GM21723 (cell line): ENCODE data around the gene USP7.
"Not testable (repeated sequence)": the region's sequence is repeated elsewhere in the genome, so short reads cannot be mapped to it uniquely, and the experiment has no call there.

Experiments used
- ATAC-seq: cut with Tn5 transposase; IDR thresholded peaks from one replicate; pipeline ENCODE4 v1.9.1; 2021; ENCODE audit warnings: mild to moderate bottlenecking, moderate library complexity; ENCODE audit not compliant: unreplicated experiment

The USP7 gene

GRCh38 chr16:8963821-8964441 lies at the start of gene USP7:
USP7 (minus strand) TSS chr16:8963906; CDS start chr16:8963285, 621 bp downstream.
- ATAC-seq, result peak; percentile 76

- no peak for ATAC-seq
These were observed 49.8 kb upstream of the USP7 start for GRCh38 chr16:9013508-9013864.

- ATAC-seq, result no peak
These were observed 49.3 kb upstream of the USP7 start for GRCh38 chr16:9012848-9013507.

DNA sequence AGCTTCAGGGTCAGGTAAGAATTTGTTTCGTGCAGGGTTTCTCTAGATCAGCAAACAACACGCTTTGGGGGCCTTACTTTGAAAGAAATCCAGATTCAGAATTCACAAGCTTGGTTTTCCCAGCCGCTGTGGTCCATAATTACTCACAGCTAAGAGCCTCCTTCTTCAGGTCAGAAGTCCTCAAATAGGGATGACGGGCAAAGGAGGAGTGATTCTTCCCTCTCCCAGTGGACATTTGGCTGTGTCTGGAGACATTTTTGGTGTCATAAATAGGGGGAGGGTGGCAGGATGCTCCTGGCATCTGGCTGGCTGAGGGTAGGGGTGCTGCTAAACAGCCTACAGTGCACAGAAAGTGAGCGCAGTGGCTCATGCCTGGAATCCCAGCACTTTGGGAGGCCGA lies 48.6 kb upstream of the USP7 start:
- no peak for ATAC-seq

- ATAC-seq, result peak; percentile 95
These were observed 45.0 kb upstream of the USP7 start for GRCh38 chr16:9008601-9009260.

GRCh38 chr16:9007177-9007794 lies 43.6 kb upstream of the USP7 start:
- ATAC-seq, result no peak

DNA sequence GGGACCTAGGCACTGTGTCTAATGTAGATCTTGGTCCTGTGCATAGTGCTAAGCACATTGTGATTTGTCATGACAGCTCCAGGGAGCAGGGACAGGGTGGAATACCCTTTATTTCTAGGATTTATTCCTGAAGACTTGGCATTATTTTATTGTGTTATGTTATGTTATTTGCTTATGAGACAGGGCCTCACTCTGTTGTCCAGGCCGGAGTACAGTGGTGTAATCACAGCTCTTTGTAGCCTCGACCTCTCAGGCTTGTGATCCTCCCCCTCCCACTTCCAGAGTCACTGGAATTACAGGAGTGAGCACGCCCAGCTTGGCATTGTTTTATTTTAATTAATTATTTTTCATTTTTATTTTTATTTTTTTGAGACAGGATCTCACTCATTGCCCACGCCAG lies 40.5 kb upstream of the USP7 start:
- ATAC-seq, result no peak

DNA sequence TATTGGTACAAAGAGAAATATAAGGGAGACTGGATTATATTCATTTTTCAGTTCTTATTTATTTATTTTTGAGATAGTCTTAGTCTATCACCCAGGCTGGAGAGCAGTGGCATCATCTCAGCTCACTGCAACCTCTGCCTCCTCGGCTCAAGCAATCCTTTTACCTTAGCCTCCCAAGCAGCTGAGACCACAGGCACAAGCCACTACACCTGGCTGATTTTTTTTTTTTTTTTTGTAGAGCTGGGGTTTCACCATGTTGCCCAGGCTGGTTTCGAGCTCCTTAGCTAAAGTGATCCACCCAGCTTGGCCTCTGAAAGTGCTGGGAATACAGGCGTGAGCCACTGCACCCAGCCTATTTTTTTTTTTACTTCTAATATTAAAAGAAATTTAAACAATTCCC lies 40.1 kb upstream of the USP7 start:
- no peak for ATAC-seq

GRCh38 chr16:9003322-9003721 lies 39.6 kb upstream of the USP7 start:
- no peak for ATAC-seq

GRCh38 chr16:9002042-9002441 lies 38.3 kb upstream of the USP7 start:
- no peak for ATAC-seq

DNA sequence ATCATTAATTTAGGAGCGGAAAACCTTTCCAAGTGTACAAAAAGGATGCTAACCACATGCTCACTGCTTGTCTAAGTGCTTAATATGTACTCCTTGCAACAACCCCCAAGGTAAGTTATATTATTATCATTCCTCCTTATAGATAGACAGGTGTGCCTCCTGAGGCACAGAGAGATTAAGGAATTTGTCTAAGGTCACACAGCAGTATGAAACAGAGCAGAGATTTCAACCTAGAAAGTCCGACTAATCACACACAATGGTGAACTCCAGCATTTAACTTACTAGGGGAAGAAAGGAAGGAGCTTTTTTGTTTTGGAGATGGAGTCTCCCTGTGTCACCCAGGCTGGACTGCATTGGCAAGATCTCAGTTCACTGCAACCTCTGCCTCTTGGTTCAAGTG lies 37.0 kb upstream of the USP7 start:
- no peak for ATAC-seq

- no peak for ATAC-seq
These were observed 36.1 kb upstream of the USP7 start for GRCh38 chr16:8999800-9000199.

DNA sequence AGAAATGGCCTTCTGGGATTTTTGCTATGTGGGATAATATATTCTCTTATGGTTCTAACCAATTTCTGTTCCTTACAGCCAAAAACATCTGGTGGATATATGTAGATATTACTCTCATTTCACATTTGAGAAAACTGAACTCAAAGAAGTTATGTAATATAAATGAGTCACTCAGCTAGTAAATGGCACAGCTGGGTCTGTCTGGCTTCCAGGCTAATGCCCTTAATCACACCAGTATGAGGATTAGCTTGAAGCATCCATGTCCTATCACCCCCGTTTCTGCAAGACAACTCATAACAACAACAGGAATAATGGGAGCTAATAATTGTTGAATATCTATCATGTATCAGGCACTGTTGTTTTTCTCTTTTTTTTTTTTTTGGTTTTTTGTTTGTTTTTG lies 34.4 kb upstream of the USP7 start:
- ATAC-seq, result no peak

DNA sequence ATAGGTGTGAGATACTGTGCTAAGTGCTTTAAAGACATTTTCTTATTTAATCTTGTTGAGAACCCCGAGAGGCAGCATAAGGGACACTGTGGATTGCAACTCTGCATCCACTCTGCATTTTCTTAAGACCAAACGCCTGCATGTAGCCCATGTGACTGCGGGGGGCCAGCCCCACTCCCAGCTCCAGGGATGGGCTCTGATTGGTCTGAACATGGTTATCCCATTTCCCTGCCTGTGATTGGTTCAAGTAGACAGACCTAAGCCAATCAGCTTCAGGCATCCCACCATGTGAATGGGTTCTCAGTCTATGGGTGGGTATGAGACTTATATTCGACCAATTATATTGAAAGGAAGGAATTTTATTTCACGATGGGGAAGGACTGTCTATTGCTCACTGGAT lies 33.2 kb upstream of the USP7 start:
- ATAC-seq, result no peak

DNA sequence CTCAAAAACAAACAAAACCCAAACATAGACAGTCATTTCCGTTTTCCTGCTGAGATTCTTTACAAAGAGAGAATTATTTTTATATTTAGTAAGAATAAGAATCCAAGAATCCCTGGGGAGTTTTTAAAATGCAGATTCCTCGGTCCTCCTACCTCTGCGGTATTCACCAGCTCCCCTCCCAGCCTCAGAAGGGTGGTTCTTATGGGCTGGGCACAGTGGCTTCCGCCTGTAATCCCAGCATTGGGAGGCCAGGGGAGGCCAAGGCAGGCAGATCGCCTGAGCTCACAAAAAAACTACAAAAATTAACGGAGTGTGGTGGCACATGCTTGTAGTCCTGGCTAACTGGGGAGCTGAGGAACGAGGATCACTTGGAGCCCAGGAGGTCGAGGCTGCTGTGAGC lies 26.7 kb upstream of the USP7 start:
- ATAC-seq, result no peak

DNA sequence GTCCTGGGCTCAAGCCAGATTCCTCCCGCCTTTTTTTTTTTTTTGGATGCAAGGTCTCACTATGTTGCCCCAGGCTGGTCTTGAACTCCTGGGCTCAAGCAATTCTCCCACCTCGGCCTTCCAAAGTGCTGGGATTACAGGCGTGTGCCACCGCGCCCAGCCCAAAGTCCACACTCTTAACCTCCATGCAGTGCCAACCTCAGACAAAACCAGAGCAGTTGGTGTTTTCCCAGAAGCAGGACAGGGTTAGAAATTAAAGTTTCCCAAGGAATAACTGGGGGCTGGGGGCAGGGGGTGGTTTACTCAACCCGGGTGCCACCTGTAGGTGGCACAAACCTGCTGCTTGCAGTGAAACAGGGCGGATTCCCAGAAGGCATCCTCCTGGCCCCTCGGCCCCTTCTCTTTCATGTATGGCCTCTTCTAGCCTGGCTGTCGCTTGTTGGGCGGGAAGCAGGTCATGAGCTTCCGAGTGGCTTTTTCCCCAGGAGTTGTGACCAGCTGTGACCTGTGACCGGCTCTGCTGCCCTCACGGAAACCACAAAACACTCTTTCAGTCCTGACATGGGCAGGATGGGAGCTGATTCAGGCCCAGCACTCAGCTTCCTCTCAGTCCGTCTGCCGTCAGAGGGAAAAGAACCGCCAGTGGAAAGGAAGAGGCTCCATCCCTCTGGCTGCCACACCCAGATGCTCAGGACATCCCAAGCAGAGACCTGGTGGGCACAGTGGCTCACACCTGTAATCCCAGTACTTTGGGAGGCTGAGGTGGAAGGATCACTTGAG lies 25.6 kb upstream of the USP7 start:
- no peak for ATAC-seq

DNA sequence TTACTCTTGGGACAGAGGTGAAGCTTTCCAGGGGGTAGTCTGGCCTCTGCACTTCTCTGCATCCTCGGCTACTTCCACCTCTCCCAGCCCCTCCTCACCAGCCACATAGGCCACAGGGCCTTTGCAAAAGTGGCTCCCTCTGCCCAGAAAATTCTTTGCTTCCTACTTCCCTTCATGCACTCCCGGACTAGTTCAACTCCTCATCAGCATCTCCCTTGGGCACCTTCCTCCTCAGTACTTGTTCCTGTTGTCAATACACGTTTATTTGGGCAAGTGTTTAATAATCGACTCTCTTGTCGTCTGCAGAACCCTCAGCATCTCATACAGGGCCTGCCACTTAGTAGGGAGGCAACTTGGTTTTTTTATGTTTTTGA lies 23.1 kb upstream of the USP7 start:
- ATAC-seq, result no peak

DNA sequence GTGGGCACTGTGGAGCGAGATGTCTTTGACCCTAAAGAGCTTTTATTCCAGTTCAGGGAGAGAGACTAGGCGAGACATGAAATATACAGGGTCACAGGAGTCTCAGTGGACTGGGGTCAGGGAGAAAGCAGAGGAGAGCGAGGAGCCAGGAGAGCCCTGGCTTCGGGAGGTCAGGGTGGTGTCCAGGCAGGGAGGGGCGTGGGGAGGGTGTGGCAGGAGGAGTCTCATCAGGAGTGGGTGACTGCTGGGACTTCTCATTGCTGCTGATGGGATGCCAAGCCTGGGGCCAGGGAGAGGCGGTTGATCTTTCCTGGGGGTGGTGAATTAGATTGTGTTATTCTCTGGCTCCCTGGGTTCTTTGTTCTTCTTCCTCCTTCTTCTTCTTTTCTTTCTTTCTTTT lies 22.4 kb upstream of the USP7 start:
- no peak for ATAC-seq

DNA sequence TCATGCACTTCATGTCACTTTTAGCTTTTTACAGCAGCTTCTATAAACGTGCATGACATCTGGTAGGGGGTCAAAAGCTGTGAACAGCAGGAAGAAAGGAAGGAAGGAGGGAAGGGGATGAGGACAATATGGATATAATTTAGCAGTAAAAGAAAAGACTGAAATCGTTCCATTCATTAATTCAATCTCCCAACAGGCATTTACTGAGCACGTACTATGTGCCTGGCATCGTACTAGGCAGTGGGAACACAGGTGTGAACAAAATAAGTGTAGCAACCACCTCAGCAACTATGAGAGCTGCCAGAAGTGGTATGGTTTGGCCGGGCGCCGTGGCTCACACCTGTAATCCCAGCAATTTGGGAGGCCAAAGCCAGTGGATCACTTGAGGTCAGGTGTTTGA lies 19.1 kb upstream of the USP7 start:
- no peak for ATAC-seq

DNA sequence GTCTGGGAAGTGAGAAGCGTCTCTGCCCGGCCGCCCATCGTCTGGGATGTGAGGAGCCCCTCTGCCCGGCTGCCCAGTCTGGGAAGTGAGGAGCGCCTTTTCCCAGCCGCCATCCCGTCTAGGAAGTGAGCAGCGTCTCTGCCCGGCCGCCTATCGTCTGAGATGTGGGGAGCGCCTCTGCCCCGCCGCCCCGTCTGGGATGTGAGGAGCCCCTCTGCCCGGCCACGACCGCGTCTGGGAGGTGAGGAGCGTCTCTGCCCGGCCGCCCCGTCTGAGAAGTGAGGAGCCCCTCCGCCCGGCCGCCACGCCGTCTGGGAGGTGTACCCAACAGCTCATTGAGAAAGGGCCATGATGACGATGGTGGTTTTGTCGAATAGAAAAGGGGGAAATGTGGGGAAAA lies 18.2 kb upstream of the USP7 start:
- not testable (repeated sequence) for ATAC-seq

DNA sequence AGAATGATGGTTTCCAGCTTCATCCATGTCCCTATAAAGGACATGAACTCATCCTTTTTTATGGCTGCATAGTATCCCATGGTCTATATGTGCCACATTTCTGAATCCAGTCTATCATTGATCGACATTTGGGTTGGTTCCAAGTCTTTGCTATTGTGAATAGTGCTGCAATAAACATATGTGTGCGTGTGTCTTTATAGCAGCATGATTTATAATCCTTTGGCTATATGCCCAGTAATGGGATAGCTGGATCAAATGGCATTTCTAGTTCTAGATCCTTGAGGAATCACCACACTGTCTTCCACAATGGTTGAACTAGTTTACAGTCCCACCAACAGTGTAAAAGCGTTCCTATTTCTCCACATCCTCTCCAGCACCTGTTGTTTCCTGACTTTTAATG lies 12.5 kb upstream of the USP7 start:
- ATAC-seq, result not testable (repeated sequence)
